Adrenal gland (tissue), 12 donors: ENCODE results near the gene ACAA2. TPM values are rescaled to one million over a fixed set of nuclear protein-coding genes. Genes with fewer than 3 reads are reported as not detected.

Experiments used
- DNase-seq, 7 donors: peaks; one replicate each; pipeline ENCODE4 v3.0.0-alpha.2; 2019 to 2020
- H3K27ac ChIP-seq, 5 donors: fragments of 200-600 bp; sonication (generic) in 4 of 5; 1 replicate in 3 of 5; 2 replicates in 2 of 5; pipeline versions ENCODE4 v1.5.1 to v1.8.0; 2016 to 2020; ENCODE audit warnings: mild to moderate bottlenecking in 1 of 5
- H3K27me3 ChIP-seq: fragments of 200-600 bp; 2 replicates; pipeline ENCODE4 v1.8.0; 2021
- H3K36me3 ChIP-seq, 2 donors: fragments of 200-600 bp; replicated peaks in 1 of 2; 1 replicate in 1 of 2; 2 replicates in 1 of 2; pipeline versions ENCODE4 v1.5.1 to v1.8.0; 2018 to 2022
- H3K4me1 ChIP-seq, 2 donors: fragments of 200-600 bp; replicated peaks in 1 of 2; 1 replicate in 1 of 2; 2 replicates in 1 of 2; pipeline versions ENCODE4 v1.5.1 to v1.8.0; 2018 to 2021
- H3K4me3 ChIP-seq, 4 donors: fragments of 200-600 bp; sonication (generic) in 3 of 4; one replicate each; pipeline ENCODE4 v1.5.1; 2016 to 2018
- H3K9me3 ChIP-seq, 3 donors: fragments of 200-600 bp; sonication (generic) in 1 of 3; replicated peaks in 1 of 3; 1 replicate in 2 of 3; 2 replicates in 1 of 3; pipeline versions ENCODE4 v1.5.1 to v1.8.0; 2016 to 2021
- POLR2A ChIP-seq, 2 donors: fragments of 450-650 bp; IDR thresholded peaks; one replicate each; pipeline ENCODE4 v1.6.1; 2017; ENCODE audit warnings: antibody characterized with exemption in 2 of 2, mild to moderate bottlenecking in 2 of 2, moderate library complexity in 1 of 2
- WGBS, 4 donors: extraction: QIAGEN DNeasy Blood & Tissue Kit in 2 of 4; methylation state at CpG; one replicate each; pipeline versions ENCODE4 v1.1.5 to v1.1.7; 2013 to 2017; 5-methylcytosine and 5-hydroxymethylcytosine counted together
- intact Hi-C, 2 donors: fragments of 100-400 bp; cut with DNase I; formaldehyde crosslinking; loops; one replicate each; pipeline versions ENCODE4 v1.14.1 to v1.15.0; 2022 to 2023
- polyA plus RNA-seq, 3 donors: library from polyadenylated mRNA; stranded (reverse); fragments of 200-250 nt in 2 of 3; fragments of 350-450 nt in 1 of 3; fragmentation: Illumina TruSeq in 1 of 3; extraction: RNeasy Lipid Tissue Mini Kit (QIAGEN cat#74804) in 1 of 3; gene quantifications; one replicate each; pipeline ENCODE4 v1.2.3, GENCODE V29; 2013 to 2014
- total RNA-seq, 9 donors: library from RNA; depleted of rRNA in 4 of 9; stranded (reverse); fragments of >200 nt in 4 of 9; fragments of 120-200 nt in 1 of 9; fragmentation: NEBNext Ultra II Directional in 1 of 9; extraction: Animal tissue kit (Norgen Biotek cat#: 25700) in 1 of 9; gene quantifications; one replicate each; pipeline versions ENCODE4 v1.1.0 to v1.2.4, GENCODE V29; 2013 to 2023
- TF ChIP-seq, protein P1 (sequence below), 6 experiments: fragments of 450-650 bp in 4 of 6; fragments of 200-600 bp in 2 of 6; sonication (generic) in 1 of 6; IDR thresholded peaks; 1 replicate in 5 of 6; 2 replicates in 1 of 6; pipeline versions ENCODE4 v1.5.1 to v1.8.0; 2016 to 2021; ENCODE audit warnings: antibody characterized with exemption in 6 of 6, mild to moderate bottlenecking in 2 of 6, moderate library complexity in 1 of 6
- donor health status: healthy with polysubstance abuse.
- donor health status: Bipolar disorder and iron deficiency.
- donor health status: DM: yes; HTN: yes; CAD: no.
- donor health status: DM: no; HTN: no; CAD: no.
- donor health status: DM: no; HTN: no; CAD: no.
- donor health status: DM: yes; HTN: yes; CAD: no.

The ACAA2 gene
- total and polyA plus RNA-seq, 12 donors: 21.4 to 197 (median 105) TPM

DNA sequence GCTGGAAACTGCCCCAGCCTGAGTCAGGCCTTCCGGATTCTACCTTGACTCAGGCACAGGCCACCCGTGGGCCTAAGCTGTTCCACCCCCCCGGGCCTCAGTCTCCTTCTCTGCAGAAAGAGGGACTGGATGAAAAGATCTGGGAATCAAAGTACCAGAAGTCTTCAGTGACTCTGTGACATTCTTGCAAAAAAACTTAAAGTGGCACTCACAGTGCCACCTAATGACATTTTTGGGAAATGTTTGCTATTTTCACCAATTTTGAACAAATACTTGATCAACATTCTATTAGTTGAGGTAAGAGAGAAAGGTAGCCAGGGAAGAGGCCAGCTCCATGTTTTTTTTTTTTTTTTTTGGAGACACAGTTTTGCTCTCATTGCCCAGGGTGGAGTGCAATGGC is 48.3 kb upstream of the ACAA2 start:
- TF ChIP-seq, protein P1, sequence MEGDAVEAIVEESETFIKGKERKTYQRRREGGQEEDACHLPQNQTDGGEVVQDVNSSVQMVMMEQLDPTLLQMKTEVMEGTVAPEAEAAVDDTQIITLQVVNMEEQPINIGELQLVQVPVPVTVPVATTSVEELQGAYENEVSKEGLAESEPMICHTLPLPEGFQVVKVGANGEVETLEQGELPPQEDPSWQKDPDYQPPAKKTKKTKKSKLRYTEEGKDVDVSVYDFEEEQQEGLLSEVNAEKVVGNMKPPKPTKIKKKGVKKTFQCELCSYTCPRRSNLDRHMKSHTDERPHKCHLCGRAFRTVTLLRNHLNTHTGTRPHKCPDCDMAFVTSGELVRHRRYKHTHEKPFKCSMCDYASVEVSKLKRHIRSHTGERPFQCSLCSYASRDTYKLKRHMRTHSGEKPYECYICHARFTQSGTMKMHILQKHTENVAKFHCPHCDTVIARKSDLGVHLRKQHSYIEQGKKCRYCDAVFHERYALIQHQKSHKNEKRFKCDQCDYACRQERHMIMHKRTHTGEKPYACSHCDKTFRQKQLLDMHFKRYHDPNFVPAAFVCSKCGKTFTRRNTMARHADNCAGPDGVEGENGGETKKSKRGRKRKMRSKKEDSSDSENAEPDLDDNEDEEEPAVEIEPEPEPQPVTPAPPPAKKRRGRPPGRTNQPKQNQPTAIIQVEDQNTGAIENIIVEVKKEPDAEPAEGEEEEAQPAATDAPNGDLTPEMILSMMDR (IDR thresholded peaks at IDR 0.05): peak; percentile 16 to 51 (median 34)
- TF ChIP-seq POLR2A (IDR thresholded peaks at IDR 0.05): no peak
- Histone ChIP-seq H3K9me3 (no peaks in the 10 kb centered on the region), H3K4me3 (no peak overlapping the region), H3K27me3 (no peaks in the 10 kb centered on the region), H3K27ac (no peak overlapping the region), H3K36me3 (no peaks in the 10 kb centered on the region), H3K4me1 (no peaks in the 10 kb centered on the region)
- intact Hi-C loops: no loop called here
- DNase-seq: no peak
- 43 to 57% (median 50%) methylated on average over 3 of the region's 3 CpGs for WGBS, 4 donors

DNA sequence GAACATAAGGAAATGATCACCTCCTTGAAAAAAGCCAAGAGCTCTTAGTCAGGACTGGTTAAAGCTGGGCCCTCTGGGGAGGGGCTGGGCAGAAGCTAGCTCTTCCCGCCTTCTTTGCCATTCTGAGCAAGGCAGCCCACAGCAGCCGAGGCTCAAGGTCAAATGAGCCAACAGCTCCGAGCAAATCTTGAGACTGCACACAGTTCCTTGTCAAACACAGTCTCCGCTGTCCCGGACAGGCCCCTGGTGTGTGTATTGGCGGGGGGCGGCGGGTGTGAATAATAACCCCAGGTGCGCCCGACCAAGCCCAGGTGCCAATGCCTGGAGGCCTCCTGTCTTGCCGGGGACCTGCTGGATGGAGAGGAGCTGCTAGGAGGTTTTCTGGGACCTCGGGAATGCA is 46.4 kb upstream of the ACAA2 start:
- H3K36me3 ChIP-seq: no peaks in the 10 kb centered on the region
- no peaks in the 10 kb centered on the region for H3K9me3 ChIP-seq
- TF ChIP-seq, protein P1 (IDR thresholded peaks at IDR 0.05): no peak
- TF ChIP-seq POLR2A (IDR thresholded peaks at IDR 0.05): no peak
- DNase-seq: no peak
- intact Hi-C loops: loop anchor here (2.0 to 10.0 kb wide), 3 partner anchors 301 to 349 kb away; no protein-coding TSS in a partner anchor
- no peak overlapping the region for H3K4me3 ChIP-seq
- no peaks in the 10 kb centered on the region for H3K4me1 ChIP-seq
- no peaks in the 10 kb centered on the region for H3K27me3 ChIP-seq
- whole genome bisulfite sequencing, 4 donors: 76 to 89% (median 83%) methylated on average over 10 to 12 of the region's 12 CpGs
- no peak overlapping the region for H3K27ac ChIP-seq

DNA sequence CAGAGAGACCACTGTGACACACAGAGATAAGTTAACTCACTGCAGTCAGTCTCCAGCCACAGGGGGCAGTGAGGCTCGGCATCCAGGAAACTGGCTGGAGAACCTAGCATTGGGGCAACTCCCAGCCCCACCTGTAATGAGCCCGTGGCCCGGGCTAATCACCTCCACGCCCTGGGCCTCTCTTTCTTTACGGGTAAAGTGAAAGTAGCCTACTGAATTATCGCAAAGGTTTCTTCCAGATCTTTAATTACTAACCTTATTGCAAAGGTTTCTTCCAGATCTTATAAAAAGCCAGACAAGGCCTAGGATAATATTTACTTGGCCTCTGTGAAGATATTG is 45.7 kb upstream of the ACAA2 start:
- DNase-seq: no peak
- WGBS, 4 donors: 49 to 68% (median 59%) methylated on average over 6 of the region's 6 CpGs
- Histone ChIP-seq H3K4me3 (no peak overlapping the region), H3K27me3 (no peaks in the 10 kb centered on the region), H3K9me3 (no peaks in the 10 kb centered on the region), H3K4me1 (no peaks in the 10 kb centered on the region), H3K36me3 (no peaks in the 10 kb centered on the region), H3K27ac (no peak overlapping the region)
- intact Hi-C loops: loop anchor here (2.0 to 10.0 kb wide), 3 partner anchors 300 to 348 kb away; no protein-coding TSS in a partner anchor
- TF ChIP-seq POLR2A (IDR thresholded peaks at IDR 0.05): no peak
- TF ChIP-seq, protein P1 (IDR thresholded peaks at IDR 0.05): peak in 1 of 6 experiments; percentile 16

DNA sequence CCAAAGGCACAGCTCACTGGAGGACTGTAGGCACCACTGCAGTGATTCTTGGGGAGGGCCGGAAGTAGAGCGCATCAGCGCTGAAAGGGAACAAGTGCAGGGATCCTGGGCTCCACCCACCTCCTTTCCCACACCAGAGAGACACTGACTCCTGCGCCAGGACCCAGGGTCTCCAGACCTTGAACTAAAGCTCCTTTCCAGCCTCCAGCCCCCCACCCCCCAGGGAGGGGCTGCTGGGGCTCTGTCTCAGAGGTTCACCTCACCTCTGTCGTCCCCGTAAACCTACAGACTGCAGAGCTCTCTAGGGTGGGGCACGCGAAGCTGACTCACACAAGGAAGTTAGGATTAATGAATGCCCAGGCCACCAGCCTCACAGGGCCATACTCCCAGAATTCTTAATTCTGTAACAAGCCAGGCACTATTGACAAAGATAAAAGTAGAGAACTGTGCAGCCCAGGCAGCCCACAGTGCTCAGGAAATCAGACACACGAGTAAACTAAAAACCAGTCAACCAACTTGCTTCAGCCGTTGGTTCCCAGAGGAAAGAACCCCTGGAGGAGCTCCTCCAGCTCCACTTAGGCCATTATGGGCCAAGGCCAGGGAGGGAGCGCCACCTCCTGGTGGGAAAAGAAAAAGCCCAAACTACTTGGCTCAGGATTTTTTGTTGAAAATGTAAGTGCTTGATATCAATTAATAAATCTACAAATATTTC is 45.1 kb upstream of the ACAA2 start:
- DNase-seq: peak; percentile 43 to 79 (median 62)
- H3K4me1 ChIP-seq: no peaks in the 10 kb centered on the region
- no peaks in the 10 kb centered on the region for H3K27me3 ChIP-seq
- intact Hi-C loops: loop anchor here (2.0 to 10.0 kb wide), 3 partner anchors 300 to 348 kb away; no protein-coding TSS in a partner anchor
- TF ChIP-seq POLR2A (IDR thresholded peaks at IDR 0.05): no peak
- TF ChIP-seq, protein P1 (IDR thresholded peaks at IDR 0.05): peak; percentile 71 to 94 (median 84)
- no peaks in the 10 kb centered on the region for H3K36me3 ChIP-seq
- no peak overlapping the region for H3K4me3 ChIP-seq
- 47 to 60% (median 56%) methylated on average over 6 to 11 of the region's 11 CpGs for WGBS, 4 donors
- H3K9me3 ChIP-seq: no peaks in the 10 kb centered on the region
- no peak overlapping the region for H3K27ac ChIP-seq
